Activated CD8-positive, alpha-beta memory T cell treated with anti-CD3 and anti-CD28 coated beads, Interleukin-2, amount 50 U/mL, for 24 hours (primary cell): Measurements from ENCODE around the gene RPS6KA3.
A peak's percentile ranks its signal among the peaks of the same experiment; 100 is the strongest.

ENCODE experiments used
- DNase-seq: peaks from one replicate; pipeline ENCODE4 v3.0.0-alpha.2; 2020; ENCODE audit errors: extremely low read depth

The RPS6KA3 gene

GRCh38 chrX:20266810-20267606 is at the start of gene RPS6KA3:
Gene RPS6KA3, minus strand, starts transcription at chrX:20266909. Its CDS starts 277 bp downstream, at chrX:20266632.
- DNase-seq = peak; percentile 76

DNA sequence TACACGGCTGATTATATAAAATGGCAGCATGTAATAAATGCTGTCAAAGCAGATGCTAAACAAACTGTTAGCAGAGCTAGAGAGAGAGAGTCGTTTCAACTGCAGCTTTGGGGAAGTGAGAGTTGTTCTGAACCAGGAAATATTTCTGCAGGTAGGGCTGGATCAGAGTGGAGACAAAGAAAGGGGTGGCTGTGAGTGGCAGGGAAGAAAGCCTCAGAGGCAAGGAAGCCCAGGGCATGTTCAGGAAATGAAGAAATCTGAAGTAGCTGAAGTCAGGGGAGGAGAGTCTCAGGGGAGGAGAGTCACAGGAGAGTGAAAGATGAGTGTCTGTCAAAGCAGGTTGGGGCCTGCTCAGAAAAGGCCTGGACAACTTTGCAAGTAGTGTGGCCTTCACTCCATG is 48.4 kb upstream of the RPS6KA3 start:
- no peak for DNase-seq

GRCh38 chrX:20313899-20314298 is 47.2 kb upstream of the RPS6KA3 start:
- no peak for DNase-seq

DNA sequence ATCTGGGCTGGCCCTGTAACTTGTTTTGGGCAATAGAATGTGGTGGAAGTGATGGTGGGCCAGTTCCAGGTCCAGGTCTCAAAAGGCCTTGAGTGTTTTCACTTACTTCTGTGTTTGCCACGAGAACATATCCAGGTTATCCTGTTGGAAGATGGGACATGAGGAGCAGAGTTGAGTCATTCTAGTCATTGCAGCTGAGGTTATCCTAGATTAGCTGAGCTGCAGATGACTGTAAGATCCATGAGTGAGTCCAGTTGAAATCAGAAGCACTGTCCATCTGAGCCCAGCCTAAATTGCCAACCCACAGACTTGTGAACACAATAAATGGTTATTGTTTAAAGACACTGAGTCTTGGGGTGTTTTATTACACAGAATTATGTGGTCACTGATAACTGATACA is 45.3 kb upstream of the RPS6KA3 start:
- DNase-seq = no peak

GRCh38 chrX:20311505-20311904 is 44.8 kb upstream of the RPS6KA3 start:
- DNase-seq = no peak

- no peak for DNase-seq
These were observed 43.1 kb upstream of the RPS6KA3 start for GRCh38 chrX:20309806-20310205.

DNA sequence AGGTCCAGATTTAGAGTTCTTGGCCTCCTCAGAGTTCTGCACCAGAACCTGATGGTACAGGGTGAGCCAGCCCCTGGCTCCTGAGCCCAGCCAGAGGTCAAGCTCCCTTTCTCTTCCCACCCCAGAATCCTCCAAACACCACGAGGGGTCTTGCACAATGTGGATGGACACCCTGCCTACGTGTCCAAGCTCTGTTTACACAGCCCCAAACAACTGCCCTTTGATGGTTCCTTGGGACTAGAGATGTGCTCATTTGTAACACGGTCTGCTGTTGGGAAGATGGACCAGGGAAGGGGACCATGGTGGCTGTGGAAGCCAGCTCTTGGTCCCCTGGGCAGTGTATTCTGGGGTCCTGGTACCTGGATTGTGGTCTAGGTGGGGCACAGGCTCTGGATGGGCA is 40.0 kb upstream of the RPS6KA3 start:
- no peak for DNase-seq

GRCh38 chrX:20300822-20301221 is 34.1 kb upstream of the RPS6KA3 start:
- no peak for DNase-seq

DNA sequence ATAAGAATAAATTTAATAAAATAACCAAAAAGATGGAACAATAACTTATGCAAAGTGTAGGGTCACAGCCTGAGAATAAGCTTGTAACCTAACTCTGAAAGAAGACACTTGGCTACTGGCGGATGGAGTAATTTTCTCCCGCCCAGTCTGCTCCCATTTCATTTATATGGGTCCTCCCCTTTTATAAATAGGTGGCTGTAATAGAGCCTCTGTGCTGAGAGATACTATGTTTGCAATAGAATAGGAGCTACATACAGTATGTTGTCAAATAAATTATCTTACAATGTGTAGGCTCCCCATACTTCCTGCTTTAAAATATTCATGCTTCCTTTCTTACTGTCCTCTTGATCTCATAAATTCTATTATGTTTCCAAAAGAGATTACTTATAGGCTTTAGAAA is 28.2 kb upstream of the RPS6KA3 start:
- no peak for DNase-seq

DNA sequence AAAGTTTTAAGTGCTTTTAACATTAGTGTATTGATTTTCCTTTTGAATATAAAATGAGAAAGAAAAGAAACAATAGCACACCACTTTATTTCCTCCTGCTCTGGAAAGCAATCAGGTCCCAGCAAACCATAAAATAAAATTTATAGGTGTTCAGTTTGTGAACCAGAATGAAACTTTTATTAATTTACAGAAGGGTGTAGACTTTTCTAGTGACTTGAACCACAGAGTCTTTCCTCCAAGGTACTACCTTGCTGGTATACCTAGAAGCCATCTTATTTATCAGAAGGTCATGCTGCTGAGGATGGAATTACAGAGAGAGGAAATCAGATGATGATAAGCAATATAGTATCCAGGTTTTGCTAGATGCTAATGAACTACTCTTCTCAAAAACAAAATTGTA is 27.6 kb upstream of the RPS6KA3 start:
- no peak for DNase-seq

DNA sequence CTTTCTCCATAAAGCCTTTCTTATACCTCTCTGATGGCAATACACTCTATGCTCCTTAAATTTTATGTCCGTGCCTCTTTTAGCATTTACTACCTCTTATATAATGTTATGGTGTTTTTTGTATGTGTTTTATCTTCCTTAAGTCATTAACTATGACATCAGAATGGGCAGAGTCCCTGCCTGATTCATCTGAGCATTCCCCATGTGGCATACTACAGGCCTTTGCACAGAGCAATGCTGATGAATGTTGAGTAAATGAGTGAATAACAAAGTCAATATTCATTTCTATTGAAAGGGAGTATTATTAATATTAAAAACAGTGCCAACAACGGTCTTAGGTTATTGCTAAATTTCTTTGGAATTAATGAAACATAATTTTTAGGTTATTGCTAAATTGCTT is 18.8 kb upstream of the RPS6KA3 start:
- no peak for DNase-seq

- DNase-seq = no peak
These were observed 18.3 kb upstream of the RPS6KA3 start for GRCh38 chrX:20284992-20285391.

DNA sequence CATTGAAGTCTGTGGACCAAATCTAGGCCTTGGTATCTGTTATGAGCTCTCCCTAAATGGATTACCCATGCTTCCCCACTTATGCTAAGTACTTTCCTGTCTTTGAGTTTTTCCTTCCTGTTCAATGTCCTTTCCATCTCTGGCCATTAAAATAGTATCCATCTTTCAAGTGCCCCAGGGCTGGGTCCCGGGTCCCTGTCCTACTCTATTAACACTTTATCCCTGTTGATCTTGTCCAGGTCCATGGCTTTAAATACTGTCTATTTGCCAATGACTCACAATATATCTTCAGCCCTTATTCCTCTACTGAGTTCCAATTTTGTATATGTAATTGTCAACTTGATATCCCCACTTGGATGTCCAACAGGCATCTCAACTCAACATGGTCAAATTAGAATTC is 17.7 kb upstream of the RPS6KA3 start:
- DNase-seq = no peak

GRCh38 chrX:20280938-20281337 is 14.2 kb upstream of the RPS6KA3 start:
- DNase-seq = no peak

- no peak for DNase-seq
These were observed 7.4 kb upstream of the RPS6KA3 start for GRCh38 chrX:20274121-20274520.

GRCh38 chrX:20271730-20272129 is 5.0 kb upstream of the RPS6KA3 start:
- DNase-seq = no peak

DNA sequence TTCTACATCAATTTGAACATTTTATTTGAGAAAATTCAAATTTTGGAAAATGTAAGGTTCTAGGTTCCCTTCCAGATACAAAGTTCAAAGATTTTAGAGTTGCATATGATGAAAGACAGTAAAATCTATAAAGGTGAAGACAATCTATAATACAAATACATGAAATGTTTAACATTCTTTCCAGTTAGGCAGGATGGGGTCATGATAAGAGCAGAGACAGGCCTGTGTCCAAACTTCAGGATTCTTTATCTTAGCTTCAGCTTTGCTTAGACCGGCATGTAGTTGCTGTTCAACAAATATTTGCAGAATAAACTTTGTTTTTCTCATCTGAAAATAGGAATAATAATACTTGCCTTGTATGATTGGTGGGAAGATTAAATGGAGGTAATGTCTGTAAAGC is 4.5 kb upstream of the RPS6KA3 start:
- DNase-seq = no peak

DNA sequence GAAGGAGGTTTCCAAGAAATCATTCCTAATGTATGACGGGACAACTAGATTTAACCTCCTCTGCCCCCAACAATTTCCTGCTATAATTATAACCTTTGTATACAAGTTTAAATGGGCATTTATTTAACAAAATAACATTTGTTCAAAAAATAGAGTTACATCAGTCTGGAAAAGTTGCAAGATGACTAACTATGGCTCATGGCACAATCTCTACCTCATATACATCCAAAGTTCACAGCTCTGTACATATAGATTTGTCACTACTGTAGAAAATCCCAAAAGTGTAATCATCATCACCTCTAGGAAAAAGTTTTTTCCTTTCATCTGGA is 3.8 kb upstream of the RPS6KA3 start:
- no peak for DNase-seq

GRCh38 chrX:20269848-20270561 is 3.3 kb upstream of the RPS6KA3 start:
- no peak for DNase-seq

DNA sequence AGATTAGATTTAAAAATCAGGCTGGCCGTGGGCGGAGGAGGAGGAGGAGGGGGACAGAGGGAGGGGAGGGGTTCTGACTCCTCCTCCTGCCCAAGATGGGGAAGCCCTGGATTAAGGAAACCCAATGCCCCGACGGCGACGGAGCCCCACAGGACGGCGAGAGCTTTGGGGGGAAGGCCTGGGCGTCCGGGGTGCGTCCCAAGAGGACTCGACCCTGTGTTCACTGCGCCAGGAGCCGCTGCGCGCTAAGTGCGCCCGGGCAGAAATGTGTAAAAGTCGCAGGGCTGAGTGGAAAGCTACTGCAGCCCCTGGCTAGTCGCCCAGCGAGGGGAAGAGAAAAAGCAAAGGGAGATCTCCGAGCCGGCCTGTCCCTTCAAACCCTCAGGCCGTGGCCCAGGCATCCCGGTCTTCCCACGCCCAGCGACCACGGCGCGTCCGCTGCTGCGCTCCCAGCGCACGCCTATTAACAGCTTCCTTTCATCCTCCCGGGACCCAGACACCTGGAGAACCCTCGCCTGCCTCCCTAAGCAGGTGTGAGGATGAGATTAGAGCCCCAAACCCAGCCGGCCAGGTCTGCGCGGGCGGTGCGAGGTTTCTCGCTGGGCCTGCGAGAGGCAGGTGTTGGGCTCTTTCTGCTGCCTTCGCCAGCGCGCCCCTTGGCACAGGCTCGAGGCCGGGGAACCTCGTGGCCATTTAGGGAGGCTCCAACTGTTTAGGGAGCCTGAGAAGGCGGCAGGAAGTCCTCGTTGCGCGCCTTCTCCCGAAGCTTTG is 1.4 kb upstream of the RPS6KA3 start:
- DNase-seq = no peak

DNA sequence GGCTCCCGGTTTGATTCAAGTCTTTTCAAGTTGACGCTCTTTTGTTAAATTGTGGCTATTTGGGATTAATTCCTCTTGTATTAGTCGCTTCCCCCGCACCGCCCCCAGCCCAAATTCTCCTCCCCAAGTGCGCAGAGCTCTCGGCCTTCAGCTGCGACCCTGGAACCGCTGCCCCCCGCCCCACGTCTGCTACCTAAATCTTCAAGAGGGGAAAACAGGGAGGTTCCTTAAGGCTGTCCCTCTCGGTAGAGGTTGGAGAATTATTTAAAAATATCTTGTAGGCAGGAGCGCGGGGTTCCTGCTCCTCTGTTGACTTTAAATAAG is 860 bp upstream of the RPS6KA3 start:
- DNase-seq = no peak

- DNase-seq = no peak
These were observed 705 bp downstream of the RPS6KA3 start for GRCh38 chrX:20265726-20266681.
